IPS-11a (cell line): ENCODE data around the gene SLC6A1.

Source experiments
- H3K4me3 ChIP-seq: one replicate; pipeline ENCODE4 v1.5.1; 2013; ENCODE audit warnings: low read depth, low read length, control low read depth

Gene SLC6A1

DNA sequence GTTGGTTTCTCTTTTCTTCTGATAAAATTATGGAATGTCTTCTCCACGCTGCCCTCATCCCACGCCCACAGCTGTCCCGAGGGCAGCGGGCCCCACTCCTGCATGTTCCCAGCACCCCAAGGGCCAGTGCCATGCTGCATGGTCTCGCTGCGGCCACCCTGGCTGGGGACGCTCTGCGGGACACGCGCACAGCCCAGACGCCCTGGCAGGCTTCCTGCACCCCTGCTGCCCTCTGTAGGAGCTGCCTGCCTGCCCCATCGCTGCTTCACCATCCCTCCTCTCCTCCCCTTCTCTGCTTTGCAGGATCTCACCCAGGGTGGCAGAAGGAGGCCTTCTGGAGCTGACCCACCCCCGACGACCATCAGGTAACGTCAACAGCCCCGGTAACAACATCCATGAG lies 22.8 kb downstream of the SLC6A1 start:
- H3K4me3 ChIP-seq: no peak overlapping the region

GRCh38 chr3:11016727-11017126 lies 24.2 kb downstream of the SLC6A1 start:
- no peak overlapping the region for H3K4me3 ChIP-seq

DNA sequence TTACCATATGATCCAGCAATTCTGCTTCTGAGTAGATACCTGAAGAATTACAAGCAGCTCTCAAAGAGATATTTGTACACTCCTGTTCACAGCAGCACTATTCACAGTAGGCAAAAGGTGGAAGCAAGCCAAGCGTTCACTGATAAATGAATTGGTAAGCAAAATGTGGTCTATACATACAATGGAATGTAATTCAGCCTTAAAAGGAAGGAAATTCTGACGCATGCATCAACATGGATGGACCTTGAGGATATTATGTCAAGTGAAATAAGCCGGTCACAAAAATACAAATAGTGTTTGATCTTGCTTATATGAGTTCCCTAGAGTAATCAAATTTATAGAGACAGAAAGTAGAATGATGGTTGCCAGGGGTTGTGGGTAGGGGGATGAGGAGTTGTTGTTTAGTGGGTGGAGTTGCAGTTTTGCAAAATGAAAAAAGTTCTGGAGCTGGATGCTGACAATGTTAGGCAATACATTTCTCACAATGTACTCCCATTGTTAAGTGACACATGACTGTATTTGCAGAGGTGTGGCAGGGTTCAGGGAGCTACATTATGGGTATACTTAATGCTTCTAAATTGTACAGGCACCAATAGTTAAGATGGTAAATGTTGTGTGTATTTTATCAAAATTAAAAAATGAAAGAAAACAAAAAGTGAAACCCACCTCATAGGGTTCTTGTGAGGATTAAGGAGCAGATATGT lies 26.7 kb downstream of the SLC6A1 start:
- H3K4me3 ChIP-seq: no peak overlapping the region

GRCh38 chr3:11020764-11021163 lies 28.2 kb downstream of the SLC6A1 start:
- H3K4me3 ChIP-seq: no peak overlapping the region

DNA sequence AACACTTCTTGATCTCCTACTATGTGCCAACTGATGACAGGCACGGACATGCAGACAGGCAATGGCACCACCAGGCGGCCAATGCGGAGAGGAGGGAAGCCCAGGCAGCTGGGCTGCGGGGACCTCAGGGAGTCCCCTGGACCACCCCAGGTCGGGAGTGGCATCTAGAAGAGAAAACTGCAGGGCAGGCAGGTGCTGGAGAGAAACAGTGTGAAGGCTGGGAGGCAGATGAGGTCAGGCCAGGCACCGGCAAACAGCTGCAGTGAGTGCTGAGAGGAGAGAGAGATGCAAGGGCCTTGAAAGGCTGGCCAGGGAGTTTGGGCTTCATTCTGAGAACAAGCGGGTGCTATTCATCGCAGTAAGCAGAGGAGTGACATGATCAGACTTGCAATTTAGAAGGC lies 29.1 kb downstream of the SLC6A1 start:
- H3K4me3 ChIP-seq: no peak overlapping the region

DNA sequence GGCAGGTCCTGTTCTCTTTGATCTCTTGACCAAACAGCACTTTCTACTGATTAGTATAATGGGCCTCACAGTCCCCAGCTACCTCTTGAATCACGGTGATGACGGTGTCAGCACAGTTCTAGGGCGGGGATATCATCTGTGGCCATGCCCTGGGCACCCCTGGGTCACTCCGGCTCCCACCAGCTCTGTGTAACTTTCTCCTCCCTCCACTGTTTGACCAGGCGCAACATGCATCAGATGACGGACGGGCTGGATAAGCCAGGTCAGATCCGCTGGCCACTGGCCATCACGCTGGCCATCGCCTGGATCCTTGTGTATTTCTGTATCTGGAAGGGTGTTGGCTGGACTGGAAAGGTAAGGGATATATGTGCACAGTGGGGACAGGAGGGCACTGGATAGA lies 29.6 kb downstream of the SLC6A1 start:
- no peak overlapping the region for H3K4me3 ChIP-seq

- H3K4me3 ChIP-seq: no peak overlapping the region
These were observed 31.6 kb downstream of the SLC6A1 start for GRCh38 chr3:11024181-11024580.

DNA sequence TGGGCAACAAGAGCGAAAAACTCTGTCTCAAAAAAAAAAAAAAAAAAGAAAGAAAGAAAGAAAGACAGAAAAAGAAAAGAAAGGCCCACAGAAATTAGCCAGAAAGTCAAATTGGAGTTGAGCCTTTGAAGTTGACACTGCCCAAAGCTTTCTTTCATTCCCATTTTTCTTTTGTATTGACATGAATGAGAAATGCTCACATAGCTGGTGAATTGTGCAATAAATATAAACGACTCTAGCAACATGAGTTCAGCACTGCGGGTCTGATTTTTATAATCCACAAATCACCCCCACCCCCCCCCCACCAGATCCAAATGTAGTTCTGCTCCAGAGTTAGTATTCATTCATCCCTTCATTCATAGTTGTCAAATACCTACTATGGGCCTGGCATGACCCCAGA lies 37.4 kb downstream of the SLC6A1 start:
- H3K4me3 ChIP-seq: no peak overlapping the region

DNA sequence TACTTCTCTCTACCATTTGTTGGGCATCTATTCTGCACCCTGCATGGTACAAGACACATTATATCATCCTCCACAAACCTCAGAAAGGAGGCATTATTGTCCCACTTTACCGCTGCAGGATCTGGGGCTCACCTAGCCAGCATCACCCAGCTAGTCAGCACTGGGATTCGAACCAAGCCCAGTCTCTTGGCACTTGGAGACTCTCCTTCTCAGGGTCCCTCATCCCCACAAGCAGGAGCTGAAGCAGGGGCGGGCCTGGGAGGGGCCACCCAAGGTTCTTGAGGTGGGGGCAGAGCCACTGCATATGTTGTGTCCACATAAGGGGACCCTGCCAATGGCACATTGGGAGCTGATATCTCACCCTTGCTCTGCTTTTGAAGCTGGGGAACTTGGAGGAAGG lies 41.3 kb downstream of the SLC6A1 start:
- H3K4me3 ChIP-seq: no peak overlapping the region

GRCh38 chr3:11034309-11034985 lies 41.9 kb downstream of the SLC6A1 start:
- no peak overlapping the region for H3K4me3 ChIP-seq

DNA sequence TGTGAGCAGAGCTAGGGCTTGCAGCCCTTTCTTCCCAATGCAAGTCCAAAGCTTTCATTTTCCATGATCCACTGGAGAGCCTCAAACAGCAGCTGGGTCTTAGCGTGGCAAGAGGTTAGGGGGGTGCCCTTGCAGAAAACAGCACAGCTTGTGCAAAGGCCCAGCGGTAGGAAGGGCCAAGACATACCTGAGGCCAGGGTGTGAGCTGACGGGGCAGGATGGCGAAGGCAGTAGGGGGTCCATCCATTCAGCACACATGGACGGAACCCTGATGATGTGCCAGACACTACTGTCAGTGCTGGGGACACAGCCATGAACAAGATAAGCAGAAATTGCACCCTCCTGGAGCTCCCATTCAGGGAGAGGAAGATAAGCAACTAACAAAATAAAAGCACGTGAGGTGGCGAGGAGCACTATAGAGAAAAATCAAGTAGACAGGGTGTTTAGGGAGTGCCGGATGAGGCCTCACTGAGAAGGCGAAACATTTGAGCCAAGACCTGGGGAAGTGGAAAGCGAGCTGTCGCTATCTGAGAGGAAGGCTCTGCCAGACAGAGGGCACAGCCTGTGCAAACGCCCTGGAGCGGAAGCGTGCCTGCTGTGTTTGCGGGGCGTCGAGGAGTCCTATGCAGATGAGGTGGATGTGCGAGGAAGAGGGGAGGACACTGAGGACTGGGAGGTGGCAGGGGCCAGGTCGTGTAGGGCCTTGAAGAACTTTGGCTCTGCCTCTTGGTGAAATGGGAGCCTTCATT lies 43.4 kb downstream of the SLC6A1 start:
- no peak overlapping the region for H3K4me3 ChIP-seq

GRCh38 chr3:11037241-11037873 lies 44.8 kb downstream of the SLC6A1 start:
- no peak overlapping the region for H3K4me3 ChIP-seq

DNA sequence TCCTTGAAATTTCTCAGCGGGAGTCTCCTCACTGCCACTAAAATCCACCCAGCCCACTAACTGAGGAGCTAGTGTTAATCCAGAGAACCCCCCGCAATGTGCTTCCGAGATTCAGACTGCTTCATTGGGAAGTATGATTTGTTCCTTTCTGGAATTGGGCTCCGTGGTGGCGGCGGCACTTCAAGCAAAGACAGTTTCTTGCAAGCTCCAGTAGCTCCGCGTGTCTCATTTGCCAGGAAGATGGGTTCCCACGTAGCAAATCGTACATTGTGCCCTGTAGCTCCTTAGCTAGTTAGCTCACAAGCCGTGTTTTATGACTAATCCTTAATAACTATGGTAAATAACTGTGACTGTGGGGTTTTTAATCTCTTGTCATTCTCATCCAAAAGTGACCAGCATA lies 45.4 kb downstream of the SLC6A1 start:
- no peak overlapping the region for H3K4me3 ChIP-seq

DNA sequence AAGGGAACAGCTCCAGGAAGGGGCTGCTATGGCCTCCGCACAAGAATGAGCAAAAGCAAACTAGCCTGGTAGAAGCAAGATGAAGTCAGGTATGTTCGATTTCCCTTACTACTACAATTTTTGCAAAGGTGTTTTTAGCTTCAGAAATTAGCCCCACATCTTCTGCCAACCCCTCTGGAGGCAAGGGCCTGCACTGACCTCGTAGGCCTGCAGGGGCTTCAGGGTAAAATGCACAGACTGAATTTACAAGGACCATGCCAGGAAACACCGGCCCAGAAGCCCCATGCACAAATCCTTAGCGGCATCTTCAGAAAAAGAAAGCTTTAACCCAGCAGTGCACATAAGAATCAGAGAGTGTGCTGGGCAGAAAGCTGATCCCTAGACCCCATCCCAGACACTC lies 53.0 kb downstream of the SLC6A1 start:
- H3K4me3 ChIP-seq: no peak overlapping the region

GRCh38 chr3:11047500-11047899 lies 55.0 kb downstream of the SLC6A1 start:
- no peak overlapping the region for H3K4me3 ChIP-seq

DNA sequence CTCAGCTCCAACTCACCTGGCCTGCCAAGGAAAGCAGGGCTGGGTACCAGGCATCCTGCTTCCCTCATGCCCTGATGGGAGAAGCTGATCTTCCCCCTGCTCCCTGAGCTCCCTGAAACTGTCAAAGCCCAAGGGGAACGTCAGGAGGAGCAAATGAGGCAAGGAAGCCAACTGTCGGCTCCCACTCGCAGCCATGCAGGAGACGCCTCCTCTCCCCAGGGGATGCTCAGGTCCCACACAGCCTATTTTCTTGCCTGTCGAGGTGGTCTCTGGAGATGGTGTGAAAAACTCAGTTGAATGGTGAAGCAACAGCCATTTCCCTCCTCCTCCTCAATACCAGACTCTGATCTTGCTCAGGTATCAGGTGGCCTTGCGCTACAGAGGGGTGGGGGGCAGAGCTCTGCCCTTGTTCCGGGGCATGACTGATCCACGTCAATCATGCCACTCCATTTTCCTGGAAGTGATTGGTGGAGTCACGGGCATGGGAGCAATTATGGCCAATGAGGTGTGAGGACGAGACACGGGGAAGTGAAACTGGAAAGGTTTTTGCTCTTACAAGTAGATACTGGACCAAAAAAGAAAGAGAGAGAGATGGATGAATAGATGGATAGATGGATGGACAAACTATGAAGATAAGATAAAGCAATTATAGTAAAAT lies 58.2 kb downstream of the SLC6A1 start:
- no peak overlapping the region for H3K4me3 ChIP-seq

GRCh38 chr3:11053926-11054503 lies 61.5 kb downstream of the SLC6A1 start:
- H3K4me3 ChIP-seq: no peak overlapping the region

- no peak overlapping the region for H3K4me3 ChIP-seq
These were observed 62.3 kb downstream of the SLC6A1 start for GRCh38 chr3:11054739-11055438.

DNA sequence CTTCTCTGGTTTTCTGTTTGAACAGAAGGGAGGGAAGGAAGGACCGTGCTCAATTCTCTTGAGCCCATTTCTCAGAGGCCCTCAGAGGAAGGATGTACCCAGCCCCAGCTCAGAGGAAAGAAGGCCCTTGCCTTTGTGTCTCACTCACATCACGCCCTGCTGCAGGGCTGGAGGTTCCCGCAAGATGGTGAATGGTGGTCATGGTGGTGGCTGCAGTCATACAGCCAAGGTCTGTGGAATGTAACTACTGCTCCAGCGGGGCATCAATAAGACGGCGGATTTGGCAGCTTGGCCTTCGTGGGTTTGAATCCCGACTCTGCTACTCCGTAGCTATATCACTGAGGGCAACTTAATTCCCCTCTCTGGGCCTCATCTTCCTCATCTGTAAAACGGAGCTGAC lies 62.9 kb downstream of the SLC6A1 start:
- no peak overlapping the region for H3K4me3 ChIP-seq

GRCh38 chr3:11056531-11057050 lies 64.0 kb downstream of the SLC6A1 start:
- no peak overlapping the region for H3K4me3 ChIP-seq
